HepG2 (cell line): ENCODE data around the gene NFIL3. TPM values are rescaled to one million over a fixed set of nuclear protein-coding genes. Genes with fewer than 3 reads are reported as not detected.
A peak's percentile ranks its signal among the peaks of the same experiment; 100 is the strongest.

Experiments used
- ATAC-seq: fragments of 200-7000 bp; cut with Tn5 transposase; 3 replicates; pipeline ENCODE4 v1.9.1; 2020; ENCODE audit warnings: mild to moderate bottlenecking, moderate library complexity
- BruUV-seq: library from RNA; stranded (reverse); fragments of 400-500 nt; replicated peaks from 2 replicates; lab custom pipeline; 2021; lab: Mats Ljungman, UMichigan
- CTCF ChIA-PET: fragments of 300-600 bp; formaldehyde crosslinking; extraction: SDS; loops from one replicate; lab custom pipeline; 2021; ENCODE audit warnings: low total read pairs, inconsistent platforms, low intra/inter-chr PET ratio; lab: Yijun Ruan, JAX
- POLR2A ChIA-PET: fragments of 350-600 bp; sonication (Branson Sonifier 250); formaldehyde crosslinking; loops from one replicate; lab custom pipeline; 2020; ENCODE audit warnings: antibody characterized with exemption, inconsistent platforms; lab: Yijun Ruan, JAX
- DNase-seq: peaks from one replicate; pipeline ENCODE4 v3.0.0-alpha.2; 2015; ENCODE audit warnings: low spot score
- FAIRE-seq: peaks from 3 replicates; lab custom pipeline; 2011; peaks lifted over from hg19 to GRCh38; lab: Jason Lieb, UNC
- H2AFZ ChIP-seq: one replicate; pipeline ENCODE4 v1.6.1; 2011; ENCODE audit warnings: low read length, inconsistent platforms
- H3K27ac ChIP-seq: fragments of 300-600 bp; 3 replicates; pipeline ENCODE4 v1.8.0; 2011; ENCODE audit warnings: mixed run types, mild to moderate bottlenecking, mixed read lengths, low read length, inconsistent platforms; ENCODE audit not compliant: insufficient read depth; ENCODE audit errors: extremely low read length
- H3K27me3 ChIP-seq, 2 experiments: fragments of 200-600 bp in 1 of 2; 2 replicates in 1 of 2; 3 replicates in 1 of 2; pipeline versions ENCODE4 v1.6.0 to v1.8.0; 2011; ENCODE audit warnings: low read length in 2 of 2, mild to moderate bottlenecking in 2 of 2, moderate library complexity in 2 of 2, inconsistent platforms in 1 of 2; ENCODE audit not compliant: insufficient read depth in 2 of 2, control insufficient read depth in 1 of 2
- H3K36me3 ChIP-seq, 2 experiments: fragments of 200-600 bp in 1 of 2; replicated peaks in 1 of 2; 2 replicates in 1 of 2; 3 replicates in 1 of 2; pipeline versions ENCODE4 v1.5.1 to v1.8.0; 2011; ENCODE audit warnings: low read length in 2 of 2, inconsistent platforms in 1 of 2; ENCODE audit not compliant: insufficient read depth in 2 of 2, control insufficient read depth in 1 of 2
- H3K4me1 ChIP-seq: 2 replicates; pipeline ENCODE4 v1.5.1; 2012; ENCODE audit warnings: low read length, inconsistent platforms; ENCODE audit not compliant: insufficient read depth
- H3K4me2 ChIP-seq: 2 replicates; pipeline ENCODE4 v1.6.0; 2011; ENCODE audit warnings: low read depth, low read length, inconsistent platforms
- H3K4me3 ChIP-seq, 3 experiments: fragments of 200-600 bp in 1 of 3; sonication (generic), shearing (Covaris generic) in 1 of 3; replicated peaks in 1 of 3; 2 replicates each; pipeline ENCODE4 v1.5.1; 2011 to 2016; ENCODE audit warnings: low read length in 3 of 3, inconsistent platforms in 2 of 3, low read depth in 2 of 3, mild to moderate bottlenecking in 2 of 3, control low read depth in 1 of 3, mixed read lengths in 1 of 3; ENCODE audit not compliant: insufficient read depth in 1 of 3
- H3K79me2 ChIP-seq: one replicate; pipeline ENCODE4 v1.6.1; 2011; ENCODE audit warnings: low read length, inconsistent platforms; ENCODE audit not compliant: insufficient read depth
- H3K9ac ChIP-seq: 2 replicates; pipeline ENCODE4 v1.6.0; 2011; ENCODE audit warnings: mild to moderate bottlenecking, low read depth, low read length, inconsistent platforms; ENCODE audit not compliant: insufficient read depth
- H3K9me3 ChIP-seq: 2 replicates; pipeline ENCODE4 v1.5.1; 2012; ENCODE audit warnings: mild to moderate bottlenecking, low read length
- H4K20me1 ChIP-seq: 2 replicates; pipeline ENCODE4 v1.6.0; 2011; ENCODE audit warnings: inconsistent platforms, mild to moderate bottlenecking, low read length, moderate library complexity; ENCODE audit not compliant: insufficient read depth
- ARID5B ChIP-seq: IDR thresholded peaks from 2 replicates; pipeline ENCODE4 v1.4.0; 2020; ENCODE audit warnings: mild to moderate bottlenecking, missing genetic modification reagents
- HIC2 ChIP-seq: sonication (generic); formaldehyde crosslinking; IDR thresholded peaks from 2 replicates; pipeline ENCODE4 v1.9.0; 2022; ENCODE audit warnings: low read depth, missing genetic modification reagents
- JDP2 ChIP-seq: sonication (generic); formaldehyde crosslinking; IDR thresholded peaks from 2 replicates; pipeline ENCODE4 v1.8.1; 2022; ENCODE audit warnings: missing genetic modification reagents, borderline replicate concordance
- KLF12 ChIP-seq: sonication (generic); formaldehyde crosslinking; IDR thresholded peaks from 2 replicates; pipeline ENCODE4 v1.4.0; 2020; ENCODE audit warnings: missing genetic modification reagents, borderline replicate concordance
- KLF15 ChIP-seq: sonication (generic); formaldehyde crosslinking; IDR thresholded peaks from 2 replicates; pipeline ENCODE4 v1.8.1; 2023; ENCODE audit warnings: borderline replicate concordance, mild to moderate bottlenecking, inconsistent platforms, missing genetic modification reagents, mixed read lengths
- MTA1 ChIP-seq: sonication (generic); formaldehyde crosslinking; IDR thresholded peaks from 2 replicates; pipeline ENCODE4 v1.4.0; 2020; ENCODE audit warnings: missing genetic modification reagents, mild to moderate bottlenecking, borderline replicate concordance
- RBM39 ChIP-seq: fragments of 200-400 bp; formaldehyde crosslinking; IDR thresholded peaks from one replicate; pipeline ENCODE4 v1.6.1; 2018; ENCODE audit warnings: antibody characterized with exemption, mild to moderate bottlenecking, low read depth, low read length; ENCODE audit not compliant: poor library complexity, severe bottlenecking
- SCMH1 ChIP-seq: sonication (generic); formaldehyde crosslinking; IDR thresholded peaks from 2 replicates; pipeline ENCODE4 v1.9.0; 2021; ENCODE audit warnings: missing genetic modification reagents, mild to moderate bottlenecking, borderline replicate concordance
- SUZ12 ChIP-seq: fragments of 150-350 bp; IDR thresholded peaks from 2 replicates; pipeline ENCODE4 v1.6.1; 2014; ENCODE audit warnings: low read depth, low read length
- ZBTB3 ChIP-seq: sonication (generic); formaldehyde crosslinking; IDR thresholded peaks from 2 replicates; pipeline ENCODE4 v1.4.0; 2020; ENCODE audit warnings: low read depth, mild to moderate bottlenecking, moderate library complexity, missing genetic modification reagents, borderline replicate concordance
- ZBTB33 ChIP-seq: sonication (generic); formaldehyde crosslinking; IDR thresholded peaks from 2 replicates; pipeline ENCODE4 v1.4.0; 2020; ENCODE audit warnings: missing genetic modification reagents
- ZNF614 ChIP-seq: IDR thresholded peaks from 2 replicates; pipeline ENCODE4 v1.6.1; 2018; ENCODE audit warnings: missing biosample characterization, missing genetic modification reagents, inconsistent platforms, borderline replicate concordance
- WGBS: methylation state at CpG from one replicate; pipeline ENCODE4 v1.1.6; 2017; ENCODE audit warnings: low lambda C conversion rate; 5-methylcytosine and 5-hydroxymethylcytosine counted together
- in situ Hi-C: cut with HindIII; loops from 2 replicates; pipeline ENCODE4 v1.10.0; 2017; ENCODE audit warnings: low pct_unique_long_range_greater_than_20kb; ENCODE audit not compliant: extremely low pct_ligation_motif_present
- intact Hi-C: fragments of 100-400 bp; cut with micrococcal nuclease; formaldehyde crosslinking; loops from one replicate; pipeline ENCODE4 v1.10.0; 2022; ENCODE audit not compliant: unreplicated experiment
- polyA plus RNA-seq, 8 experiments: library from polyadenylated mRNA; depleted of rRNA in 3 of 8; stranded (reverse) in 7 of 8; unstranded in 1 of 8; fragments of >200 nt; fragmentation: Illumina TruSeq in 4 of 8; extraction: Trizol in 4 of 8; gene quantifications; 2 replicates each; pipeline versions ENCODE4 v1.2.1 to v1.2.3, GENCODE V29; 2011 to 2016; ENCODE audit warnings: low read depth in 4 of 8, missing spikeins in 1 of 8, mixed read lengths in 1 of 8; ENCODE audit not compliant: insufficient read depth in 1 of 8
- total RNA-seq, 5 experiments: library from RNA; depleted of rRNA; stranded (reverse); fragments of >200 nt; fragmentation: Illumina TruSeq; extraction: Trizol; gene quantifications; 2 replicates each; pipeline ENCODE4 v1.2.3, GENCODE V29; 2016; ENCODE audit warnings: low read depth in 1 of 5

The NFIL3 gene
- total and polyA plus RNA-seq, 2 of the 13 experiments (the other 11 are each of a cell fraction or from before 2014, with no cell fraction given): 46.6 to 54.2 TPM

DNA sequence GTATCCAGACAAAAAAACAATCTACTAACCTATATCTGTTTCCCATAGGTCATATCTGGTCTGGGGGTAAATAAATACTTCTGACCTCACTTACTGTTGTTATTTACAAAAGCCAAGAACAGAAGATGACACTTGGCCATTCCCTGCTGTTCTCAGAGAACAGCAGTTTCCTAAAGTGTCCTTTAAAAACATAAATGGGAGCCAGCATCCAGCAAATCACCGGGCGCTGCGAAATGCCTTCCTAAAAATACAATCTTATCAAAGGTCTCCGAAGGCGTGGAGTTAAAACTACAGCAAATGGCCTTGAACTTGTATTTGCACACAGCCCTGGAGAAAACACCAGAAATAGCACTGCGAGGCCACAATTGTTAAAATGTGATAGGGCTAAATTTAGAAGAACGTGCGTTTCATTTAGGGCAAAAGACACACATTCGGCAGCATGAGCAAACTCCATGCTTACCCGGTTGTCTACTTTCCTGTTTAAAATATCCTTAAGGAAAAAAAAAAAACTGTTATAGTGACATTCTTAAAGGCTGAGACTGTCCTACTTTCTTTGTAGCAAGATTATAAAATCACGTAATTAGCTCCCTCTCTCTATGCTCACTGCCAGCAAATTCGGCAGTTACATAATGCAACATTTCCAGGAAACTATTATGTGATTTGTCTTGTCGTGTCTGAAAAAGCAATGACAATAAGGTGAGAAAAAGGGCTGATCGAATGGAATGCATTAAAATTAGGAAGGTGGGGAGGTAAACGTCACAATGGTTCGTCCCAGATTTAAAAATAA lies 1.5 kb downstream of the NFIL3 start (continued):
- TF ChIP-seq ARID5B (CRISPR knock-in tag) (peak; percentile 16; the same call in 1 of the 2 replicates), ZBTB3 (no peak), SUZ12 (no peak)

GRCh38 chr9:91421128-91421765 lies 2.4 kb downstream of the NFIL3 start:
- peak; percentile 36 for DNase-seq
- Histone ChIP-seq H3K4me1 (peaks cover 53% of the 10 kb centered on the region), H3K9ac (peak overlapping the region; percentile 79), H4K20me1 (peaks cover 64% of the 10 kb centered on the region), H3K79me2 (peaks cover 86% of the 10 kb centered on the region), H3K9me3 (no peaks in the 10 kb centered on the region), H3K4me2 (peak overlapping the region; percentile 93), H3K4me3 (peak overlapping the region; percentile 87 to 98 (median 91)), H3K27ac (peak overlapping the region; percentile 83), H2AFZ (no peak overlapping the region), H3K36me3 (peaks cover 0 to 3% of the 10 kb centered on the region in 2 experiments; a peak in 3 of 5 replicates), H3K27me3 (no peaks in the 10 kb centered on the region; a peak in 1 of 5 replicates)
- ChIA-PET CTCF (no interaction called here), POLR2A (interaction anchor here (0.6 to 6.3 kb wide), 6 partner anchors 60 to 384 kb away, joined by 3 to 53 read pairs (median 8); no protein-coding TSS in a partner anchor)
- peak; percentile 42 for ATAC-seq
- BruUV-seq: no TSS peak
- in situ Hi-C loops: loop anchor here (5.0 kb wide), 2 partner anchors 59 to 229 kb away; partner anchors contain the start of gene AUH
- FAIRE-seq: no peak
- intact Hi-C loops: loop anchor here (1.0 kb wide), 1 partner anchor 59 kb away; no protein-coding TSS in a partner anchor
- WGBS: 2% methylated on average over 18 of the region's 69 CpGs
- TF ChIP-seq KLF15 (CRISPR knock-in tag) (no peak), MTA1 (0 out of 2 replicates have a peak, but pooled peaks have one; percentile 10), RBM39 (peak; percentile 78), HIC2 (CRISPR knock-in tag) (no peak), JDP2 (no peak), ZBTB33 (CRISPR knock-in tag) (no peak), KLF12 (CRISPR knock-in tag) (no peak), SCMH1 (CRISPR knock-in tag) (no peak), ZNF614 (no peak)
